ENCODE measurements around the gene SPI1. TPM values are rescaled to one million over a fixed set of nuclear protein-coding genes. Genes with fewer than 3 reads are reported as not detected.

Gene SPI1
- total and polyA plus RNA-seq, 2 donors (not counting 1 experiment from before 2014, with no cell fraction given), result 98.3 to 119 TPM

GRCh38 chr11:47396049-47396320 lies 17.6 kb upstream of the SPI1 start:
- Mint-ChIP-seq H3K27ac (peak overlapping the region; percentile 98), H3K27me3 (no peaks in the 10 kb centered on the region), H3K4me1 (peaks cover 68% of the 10 kb centered on the region), H3K9me3 (ENCODE audit: insufficient read depth) (no peaks in the 10 kb centered on the region), H3K4me3 (peak overlapping the region; percentile 85)
- H4K20me1 ChIP-seq (ENCODE audit: control insufficient read depth, insufficient read depth, low read length, poor library complexity, severe bottlenecking), result no peaks in the 10 kb centered on the region
- intact Hi-C loops (cut with micrococcal nuclease), result no loop called here
- H3K36me3 ChIP-seq (replicated peaks in 1 of 2; ENCODE audit: control extremely low read depth in 1 of 2, control insufficient read depth in 1 of 2, extremely low read depth in 1 of 2, insufficient read depth in 2 of 2, low read length in 1 of 2), result no peaks in the 10 kb centered on the region
- no peak for TF ChIP-seq EZH2 (IDR thresholded peaks at IDR 0.05; ENCODE audit: borderline replicate concordance, insufficient read depth, low read depth, low read length, poor library complexity, severe bottlenecking)
- H3K4me3 ChIP-seq (ENCODE audit: control extremely low read depth in 1 of 5, extremely low read depth in 1 of 5, insufficient read depth in 1 of 5, low read depth in 2 of 5, low read length in 4 of 5), result peak overlapping the region in 1 of 5 experiments; percentile 55
- H3K9me3 ChIP-seq (ENCODE audit: control extremely low read depth in 1 of 3, control insufficient read depth in 2 of 3, insufficient read depth in 1 of 3, low read length in 2 of 3), result no peaks in the 10 kb centered on the region
- WGBS (ENCODE audit: insufficient coverage), result no CpG with 5 or more reads among the region's 3 CpGs
- DNase-seq (no peak), ATAC-seq (ENCODE audit: low read depth) (no peak)
- CTCF ChIA-PET, result interaction anchor here (1.0 to 19.1 kb wide), 2 partner anchors 11 to 24 kb away, joined by 3 to 345 read pairs; no protein-coding TSS in a partner anchor
- H3K27ac ChIP-seq (ENCODE audit: low read length in 2 of 2), result peak overlapping the region; percentile 95 to 97
- H2AFZ ChIP-seq (ENCODE audit: insufficient read depth, low read depth, low read length, poor library complexity, severe bottlenecking), result peak overlapping the region; percentile 88
- H3K4me1 ChIP-seq (ENCODE audit: control insufficient read depth in 2 of 2, insufficient read depth in 2 of 2, low read length in 2 of 2), result peaks cover 64 to 80% of the 10 kb centered on the region in 2 donors
- H3K27me3 ChIP-seq (replicated peaks in 1 of 4; ENCODE audit: control extremely low read depth in 1 of 4, control insufficient read depth in 3 of 4, insufficient read depth in 4 of 4, low read length in 3 of 4), result no peaks in the 10 kb centered on the region
- POLR2A ChIA-PET, result no interaction called here
- H3K9ac ChIP-seq (ENCODE audit: low read length), result peak overlapping the region; percentile 66
- peaks cover 31% of the 10 kb centered on the region for H3K79me2 ChIP-seq (ENCODE audit: control insufficient read depth, insufficient read depth, low read length)
- H3K4me2 ChIP-seq (replicated peaks; ENCODE audit: low read depth, low read length, poor library complexity, severe bottlenecking), result peak overlapping the region; percentile 81

GRCh38 chr11:47395223-47396048 lies 17.1 kb upstream of the SPI1 start:
- WGBS (ENCODE audit: insufficient coverage), result 22% methylated on average over 19 of the region's 25 CpGs
- Mint-ChIP-seq H3K4me1 (peaks cover 67% of the 10 kb centered on the region), H3K27me3 (no peaks in the 10 kb centered on the region), H3K4me3 (peak overlapping the region; percentile 85), H3K9me3 (ENCODE audit: insufficient read depth) (no peaks in the 10 kb centered on the region), H3K27ac (peak overlapping the region; percentile 98)
- H3K9ac ChIP-seq (ENCODE audit: low read length), result peak overlapping the region; percentile 66
- intact Hi-C loops (cut with micrococcal nuclease), result no loop called here
- H3K9me3 ChIP-seq (ENCODE audit: control extremely low read depth in 1 of 3, control insufficient read depth in 2 of 3, insufficient read depth in 1 of 3, low read length in 2 of 3), result no peaks in the 10 kb centered on the region
- peaks cover 31% of the 10 kb centered on the region for H3K79me2 ChIP-seq (ENCODE audit: control insufficient read depth, insufficient read depth, low read length)
- DNase-seq (no peak), ATAC-seq (ENCODE audit: low read depth) (peak; percentile 11)
- peak overlapping the region; percentile 2 to 55 (median 45) for H3K4me3 ChIP-seq (ENCODE audit: control extremely low read depth in 1 of 5, extremely low read depth in 1 of 5, insufficient read depth in 1 of 5, low read depth in 2 of 5, low read length in 4 of 5)
- H3K36me3 ChIP-seq (replicated peaks in 1 of 2; ENCODE audit: control extremely low read depth in 1 of 2, control insufficient read depth in 1 of 2, extremely low read depth in 1 of 2, insufficient read depth in 2 of 2, low read length in 1 of 2), result no peaks in the 10 kb centered on the region
- ChIA-PET POLR2A (interaction anchor here (0.5 to 4.1 kb wide), 4 partner anchors 15 to 184 kb away, joined by 4 to 39 read pairs (median 4); partner anchors contain the start of gene SPI1), CTCF (interaction anchor here (1.2 to 19.1 kb wide), 4 partner anchors 12 to 146 kb away, joined by 3 to 345 read pairs (median 40); partner anchors contain the start of gene ACP2)
- H2AFZ ChIP-seq (ENCODE audit: insufficient read depth, low read depth, low read length, poor library complexity, severe bottlenecking), result peak overlapping the region; percentile 88
- no peaks in the 10 kb centered on the region for H4K20me1 ChIP-seq (ENCODE audit: control insufficient read depth, insufficient read depth, low read length, poor library complexity, severe bottlenecking)
- TF ChIP-seq EZH2 (IDR thresholded peaks at IDR 0.05; ENCODE audit: borderline replicate concordance, insufficient read depth, low read depth, low read length, poor library complexity, severe bottlenecking) (no peak), CTCF (IDR thresholded peaks at IDR 0.05) (no peak)
- peaks cover 58 to 80% of the 10 kb centered on the region in 2 donors for H3K4me1 ChIP-seq (ENCODE audit: control insufficient read depth in 2 of 2, insufficient read depth in 2 of 2, low read length in 2 of 2)
- H3K27me3 ChIP-seq (replicated peaks in 1 of 4; ENCODE audit: control extremely low read depth in 1 of 4, control insufficient read depth in 3 of 4, insufficient read depth in 4 of 4, low read length in 3 of 4), result no peaks in the 10 kb centered on the region
- peak overlapping the region; percentile 81 for H3K4me2 ChIP-seq (replicated peaks; ENCODE audit: low read depth, low read length, poor library complexity, severe bottlenecking)
- peak overlapping the region; percentile 95 to 97 for H3K27ac ChIP-seq (ENCODE audit: low read length in 2 of 2)

Data from B cell (primary cell).